ENCODE measurements around the gene FAHD2B.
"Not testable (repeated sequence)": the region's sequence is repeated elsewhere in the genome, so short reads cannot be mapped to it uniquely, and the experiment has no call there.

The FAHD2B gene

DNA sequence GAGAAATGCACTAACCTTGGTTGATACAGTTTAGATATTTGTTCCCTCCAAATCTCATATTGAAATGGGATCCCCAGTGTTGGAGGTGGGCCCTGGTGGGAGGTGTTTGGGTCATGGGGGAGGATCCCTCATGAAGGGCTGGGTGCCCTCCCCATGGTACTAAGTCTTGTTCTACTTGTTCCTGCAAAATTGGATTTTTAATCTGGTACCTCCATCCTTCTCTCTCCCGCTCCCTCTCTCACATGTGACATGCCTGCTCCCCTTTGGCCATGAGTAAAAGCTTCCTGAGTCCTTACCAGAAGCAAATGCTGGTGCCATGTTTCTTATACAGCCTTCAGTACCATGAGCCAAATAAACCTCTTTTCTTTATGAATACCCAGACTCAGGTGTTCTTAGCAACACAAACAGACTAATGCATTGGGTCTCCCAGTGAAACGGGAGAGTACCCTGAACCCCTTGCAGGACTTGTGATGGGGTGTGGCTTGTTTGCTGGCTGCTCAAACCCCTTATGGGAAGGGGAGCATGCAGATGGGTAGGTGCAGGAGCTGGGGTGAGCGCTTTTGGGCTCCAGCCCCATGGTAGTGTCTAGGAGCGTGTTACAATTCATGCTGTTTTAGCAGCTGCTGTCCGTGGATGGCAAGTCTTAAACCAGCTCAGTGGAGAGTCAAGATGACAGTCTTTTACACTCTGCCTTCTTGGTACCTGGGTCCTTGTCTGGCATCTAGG, 27.2 kb downstream of the FAHD2B start:
- no peak for DNase-seq (ENCODE audit: low spot score)

DNA sequence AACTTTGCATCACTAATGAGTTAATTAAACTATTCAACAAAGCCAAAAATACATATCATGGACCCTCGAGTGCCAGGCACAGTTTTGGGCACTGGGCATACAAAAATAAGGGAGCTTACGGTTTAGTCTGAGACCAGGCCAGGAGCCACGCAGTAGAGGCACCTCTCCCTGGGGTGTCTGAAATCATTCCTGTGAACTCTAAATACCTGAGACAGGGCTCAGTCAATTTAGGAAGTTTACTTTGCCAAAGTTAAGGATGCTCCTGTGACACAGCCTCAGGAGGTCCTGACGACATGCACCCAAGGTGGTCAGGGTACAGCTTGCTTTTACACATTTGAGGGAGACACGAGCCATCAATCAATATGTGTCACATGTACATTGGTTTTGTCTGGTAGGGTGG, 28.7 kb downstream of the FAHD2B start:
- not testable (repeated sequence) for DNase-seq (ENCODE audit: low spot score)

DNA sequence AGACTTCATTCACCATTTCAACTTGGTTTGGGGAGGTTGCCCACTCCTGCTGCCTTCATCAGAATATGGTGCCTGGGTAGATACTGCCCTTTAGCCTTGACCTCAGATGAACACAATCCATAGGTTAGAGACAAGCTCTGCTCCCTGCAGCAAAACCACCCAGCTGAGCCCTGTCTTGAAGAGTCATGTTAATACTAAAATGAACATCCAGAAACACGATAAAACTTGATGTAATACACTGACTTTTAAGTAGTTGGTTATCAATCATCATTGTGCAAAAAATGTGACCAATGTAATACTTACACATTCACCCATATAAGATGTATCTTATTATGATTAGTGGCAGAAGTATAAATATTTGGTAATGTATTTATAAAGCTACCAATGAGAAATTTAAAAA, 32.7 kb downstream of the FAHD2B start:
- not testable (repeated sequence) for DNase-seq (ENCODE audit: low spot score)

DNA sequence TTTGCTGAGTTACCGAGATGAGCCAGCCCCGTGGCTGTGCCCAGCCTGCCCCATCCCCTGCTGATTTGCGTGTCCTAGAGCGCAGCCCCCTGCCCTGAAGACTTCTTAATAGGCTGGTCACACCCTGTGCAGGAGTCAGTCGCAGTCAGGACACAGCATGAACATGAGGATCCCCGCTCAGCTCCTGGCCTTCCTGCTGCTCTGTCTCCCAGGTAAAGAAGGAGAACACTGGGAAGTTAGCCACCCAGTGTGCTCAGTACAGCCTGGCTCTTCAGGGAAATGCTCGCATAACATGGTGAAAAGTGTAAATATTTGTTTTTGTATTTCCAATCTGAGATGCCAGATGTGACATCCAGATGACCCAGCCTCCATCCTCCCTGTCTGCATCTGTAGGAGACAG, 34.9 kb downstream of the FAHD2B start:
- not testable (repeated sequence) for DNase-seq (ENCODE audit: low spot score)

DNA sequence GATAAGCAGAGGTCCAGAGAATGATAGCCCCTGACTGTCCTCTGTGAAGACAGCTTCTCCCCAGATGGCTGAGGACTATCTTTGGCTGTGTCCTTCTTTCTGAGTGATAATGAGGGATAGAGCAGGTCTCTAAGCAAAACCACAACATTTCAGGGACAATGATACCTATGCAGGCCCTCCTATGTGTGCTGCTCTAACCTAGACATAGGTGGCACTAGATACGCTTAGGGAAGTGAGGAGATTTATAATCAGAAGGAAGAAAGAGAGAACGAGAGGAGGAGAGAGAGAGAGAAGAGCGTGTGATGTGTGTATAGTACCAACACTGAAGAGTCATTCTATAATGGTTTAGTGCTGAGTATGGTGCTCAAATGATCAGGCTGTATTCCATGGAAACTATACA, 38.5 kb downstream of the FAHD2B start:
- not testable (repeated sequence) for DNase-seq (ENCODE audit: low spot score)

DNA sequence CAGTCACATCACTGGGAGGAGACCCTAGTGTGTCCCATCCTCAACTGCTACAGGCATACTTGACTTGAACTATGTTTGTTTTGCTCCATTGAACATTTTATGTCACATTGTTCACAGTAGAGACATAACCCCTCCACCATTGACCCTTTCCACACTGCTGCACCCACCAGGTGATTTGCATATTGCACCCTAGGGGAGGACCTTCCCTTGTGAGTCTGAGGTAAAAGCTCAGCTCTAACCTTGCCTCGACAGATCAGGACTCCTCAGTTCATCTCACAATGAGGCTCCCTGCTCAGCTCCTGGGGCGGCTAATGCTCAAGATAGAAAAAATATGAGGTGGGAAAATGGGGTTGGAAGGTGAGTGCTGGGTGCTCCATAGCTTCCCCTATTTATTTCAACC, 44.6 kb downstream of the FAHD2B start:
- not testable (repeated sequence) for DNase-seq (ENCODE audit: low spot score)

DNA sequence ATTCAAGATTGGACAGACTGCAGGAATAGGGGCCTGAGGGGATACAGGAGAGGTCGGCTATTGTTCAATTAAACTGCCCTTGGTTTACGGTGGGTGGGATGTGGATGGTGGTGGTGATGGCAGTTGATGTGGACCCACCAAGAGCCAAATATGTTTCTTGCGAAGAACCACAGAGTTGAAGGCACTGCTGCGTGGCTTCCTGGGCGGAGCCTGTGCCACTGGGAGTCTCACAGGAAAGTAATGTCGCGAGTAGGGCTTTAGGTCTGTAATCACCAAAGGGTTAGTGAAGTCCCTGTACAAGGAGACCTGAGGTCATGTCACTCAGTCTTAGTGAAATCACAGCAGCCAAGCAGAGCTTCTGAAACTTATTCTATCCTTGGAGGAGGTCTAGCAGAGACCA, 46.2 kb downstream of the FAHD2B start:
- DNase-seq (ENCODE audit: low spot score): not testable (repeated sequence)

DNA sequence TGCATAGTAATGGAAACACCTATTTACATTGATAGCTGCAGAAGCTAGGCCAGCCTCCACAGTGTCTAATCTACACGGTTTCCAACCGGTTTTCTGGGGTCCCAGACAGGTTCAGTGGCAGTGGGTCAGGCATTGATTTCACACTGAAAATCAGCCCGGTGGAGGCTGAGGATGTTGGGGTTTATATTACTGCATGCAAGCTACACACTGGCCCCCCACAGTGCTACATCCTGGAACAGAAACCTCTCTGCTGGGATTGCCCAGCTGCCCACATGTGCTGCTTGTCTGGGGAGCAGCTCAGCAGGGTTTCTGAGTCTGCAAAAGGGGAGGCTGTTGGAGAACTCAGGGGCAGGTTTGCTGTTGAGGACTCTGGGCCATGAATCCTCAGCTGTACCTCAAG, 48.0 kb downstream of the FAHD2B start:
- not testable (repeated sequence) for DNase-seq (ENCODE audit: low spot score)

DNA sequence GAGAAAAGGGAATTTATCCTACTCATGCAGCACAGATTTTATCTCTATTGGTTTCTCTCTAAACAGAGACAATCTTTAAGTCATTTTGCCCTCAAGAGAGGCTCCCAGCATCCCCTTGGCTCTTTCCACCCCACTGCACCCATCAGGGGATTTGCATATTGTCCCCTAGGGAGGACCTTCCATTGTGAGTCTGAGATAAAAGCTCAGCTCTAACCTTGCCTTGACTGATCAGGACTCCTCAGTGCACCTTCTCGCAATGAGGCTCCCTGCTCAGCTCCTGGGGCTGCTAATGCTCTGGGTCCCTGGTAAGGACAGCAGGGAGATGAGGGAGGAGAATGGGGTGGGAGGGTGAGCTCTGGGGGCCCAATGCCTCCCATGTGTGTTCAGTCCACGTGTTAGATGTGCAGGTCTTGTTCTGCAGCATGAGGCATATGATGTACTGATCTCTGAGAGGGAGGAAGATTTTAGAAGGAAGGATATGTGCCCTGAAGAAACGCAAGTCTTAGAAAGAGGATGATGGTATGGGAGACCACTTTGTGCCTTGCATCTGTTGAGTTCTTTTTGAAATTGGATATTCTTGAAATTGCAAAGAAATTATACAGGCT, 48.7 kb downstream of the FAHD2B start:
- DNase-seq (ENCODE audit: low spot score): not testable (repeated sequence)
